Neuronal stem cell (in vitro differentiated cells): ENCODE data around the gene MYOZ1.

Source experiments
- DNase-seq: peaks from one replicate; pipeline ENCODE4 v3.0.0-alpha.2; 2013; ENCODE audit warnings: low spot score
- H2AFZ ChIP-seq: one replicate; pipeline ENCODE4 v1.6.1; 2013; ENCODE audit warnings: mild to moderate bottlenecking, low read length, inconsistent platforms
- H2AK5ac ChIP-seq: 2 replicates; pipeline ENCODE4 v1.6.1; 2013; ENCODE audit warnings: low read depth, mild to moderate bottlenecking, inconsistent platforms, low read length, moderate library complexity, mixed read lengths
- H2BK120ac ChIP-seq: 2 replicates; pipeline ENCODE4 v1.6.1; 2013; ENCODE audit warnings: low read depth, mild to moderate bottlenecking, inconsistent platforms, low read length, moderate library complexity, mixed read lengths
- H2BK12ac ChIP-seq: one replicate; pipeline ENCODE4 v1.6.1; 2013; ENCODE audit warnings: low read length, inconsistent platforms
- H2BK15ac ChIP-seq: 2 replicates; pipeline ENCODE4 v1.6.1; 2013; ENCODE audit warnings: mild to moderate bottlenecking, low read length, inconsistent platforms, mixed read lengths
- H2BK5ac ChIP-seq: one replicate; pipeline ENCODE4 v1.6.1; 2013; ENCODE audit warnings: inconsistent platforms, mild to moderate bottlenecking, low read length, moderate library complexity
- H3K14ac ChIP-seq: one replicate; pipeline ENCODE4 v1.6.1; 2013; ENCODE audit warnings: low read length, inconsistent platforms
- H3K18ac ChIP-seq: 2 replicates; pipeline ENCODE4 v1.6.1; 2013; ENCODE audit warnings: low read length, inconsistent platforms
- H3K23ac ChIP-seq: 2 replicates; pipeline ENCODE4 v1.6.1; 2013; ENCODE audit warnings: low read depth, mild to moderate bottlenecking, mixed read lengths, low read length, inconsistent platforms; ENCODE audit not compliant: poor library complexity
- H3K27ac ChIP-seq: replicated peaks from 3 replicates; pipeline ENCODE4 v1.5.1; 2013; ENCODE audit warnings: low read length, inconsistent platforms
- H3K27me3 ChIP-seq, 3 experiments: 2 replicates each; pipeline ENCODE4 v1.6.1; 2013; ENCODE audit warnings: low read length in 3 of 3, mild to moderate bottlenecking in 2 of 3, inconsistent platforms in 1 of 3, low read depth in 1 of 3, mixed read lengths in 1 of 3, moderate library complexity in 1 of 3; ENCODE audit not compliant: control insufficient read depth in 3 of 3, insufficient read depth in 3 of 3
- H3K36me3 ChIP-seq, 2 donors: replicated peaks in 1 of 2; 2 replicates each; pipeline ENCODE4 v1.6.1; 2013; ENCODE audit warnings: low read length in 2 of 2; ENCODE audit not compliant: control insufficient read depth in 2 of 2, insufficient read depth in 2 of 2
- H3K4ac ChIP-seq: 2 replicates; pipeline ENCODE4 v1.6.1; 2013; ENCODE audit warnings: inconsistent platforms, mild to moderate bottlenecking, low read length, moderate library complexity
- H3K4me1 ChIP-seq, 2 donors: 1 replicate in 1 of 2; 2 replicates in 1 of 2; pipeline ENCODE4 v1.6.1; 2013; ENCODE audit warnings: low read length in 2 of 2, low read depth in 1 of 2; ENCODE audit not compliant: control insufficient read depth in 2 of 2, insufficient read depth in 1 of 2
- H3K4me2 ChIP-seq: one replicate; pipeline ENCODE4 v1.6.1; 2013; ENCODE audit warnings: mild to moderate bottlenecking, low read length, inconsistent platforms; ENCODE audit not compliant: insufficient read depth, poor library complexity, severe bottlenecking
- H3K4me3 ChIP-seq, 2 donors: 2 replicates each; pipeline ENCODE4 v1.5.1; 2013; ENCODE audit warnings: low read length in 2 of 2, mild to moderate bottlenecking in 2 of 2, inconsistent platforms in 1 of 2, moderate library complexity in 1 of 2
- H3K79me1 ChIP-seq: one replicate; pipeline ENCODE4 v1.6.1; 2013; ENCODE audit warnings: low read depth, mild to moderate bottlenecking, inconsistent platforms, low read length, moderate library complexity
- H3K9ac ChIP-seq: one replicate; pipeline ENCODE4 v1.6.1; 2013; ENCODE audit warnings: mild to moderate bottlenecking, low read depth, low read length, inconsistent platforms; ENCODE audit not compliant: poor library complexity
- H3K9me3 ChIP-seq, 2 donors: replicated peaks in 1 of 2; 2 replicates each; pipeline versions ENCODE3 to v1.6.1; 2013; ENCODE audit warnings: low read length in 2 of 2, mild to moderate bottlenecking in 2 of 2, inconsistent platforms in 1 of 2, low read depth in 1 of 2, mixed read lengths in 1 of 2, moderate library complexity in 1 of 2; ENCODE audit not compliant: control insufficient read depth in 2 of 2, insufficient read depth in 1 of 2
- H4K8ac ChIP-seq: one replicate; pipeline ENCODE4 v1.6.1; 2013; ENCODE audit warnings: low read depth, mild to moderate bottlenecking, inconsistent platforms, low read length, moderate library complexity
- H4K91ac ChIP-seq: one replicate; pipeline ENCODE4 v1.6.1; 2013; ENCODE audit warnings: low read length, low read depth, mild to moderate bottlenecking, inconsistent platforms; ENCODE audit not compliant: poor library complexity
- WGBS, 2 donors: extraction: QIAGEN DNeasy Blood & Tissue Kit; methylation state at CpG; one replicate each; pipeline ENCODE4 v1.1.7; 2013; ENCODE audit warnings: missing lambda C conversion rate in 2 of 2, mixed read lengths in 1 of 2; ENCODE audit not compliant: insufficient read length in 2 of 2, insufficient replicate concordance in 1 of 2; ENCODE audit errors: extremely low coverage in 2 of 2; 5-methylcytosine and 5-hydroxymethylcytosine counted together

The MYOZ1 gene

GRCh38 chr10:73590881-73591799 lies 50.1 kb downstream of the MYOZ1 start, which contains the start of gene USP54:
Gene USP54 (minus strand): TSS chr10:73591342. CDS start chr10:73575658, 15,684 bp downstream.
- H4K8ac ChIP-seq: no peak within 1 kb of the TSS
- DNase-seq: peak; percentile 49
- H3K4me3 ChIP-seq: peak within 1 kb of the TSS; percentile 21 to 51

GRCh38 chr10:73589563-73590126 lies 51.6 kb downstream of the MYOZ1 start:
- H2AFZ ChIP-seq: no peak overlapping the region
- H3K23ac ChIP-seq: no peak overlapping the region
- no peak overlapping the region for H2BK12ac ChIP-seq
- no peak overlapping the region for H2BK15ac ChIP-seq
- no peak overlapping the region for H3K4me3 ChIP-seq
- no peak overlapping the region for H3K18ac ChIP-seq
- H3K27me3 ChIP-seq: no peaks in the 10 kb centered on the region
- H3K79me1 ChIP-seq: no peaks in the 10 kb centered on the region
- H3K36me3 ChIP-seq: peaks cover 0 to 3% of the 10 kb centered on the region in 2 donors
- no peak for DNase-seq
- no peak overlapping the region for H3K4ac ChIP-seq
- no peak overlapping the region for H2AK5ac ChIP-seq
- peak overlapping the region; percentile 28 for H3K4me2 ChIP-seq
- H4K91ac ChIP-seq: no peak overlapping the region
- no peak overlapping the region for H4K8ac ChIP-seq
- H2BK5ac ChIP-seq: no peak overlapping the region
- 100% methylated on average over 1 of the region's 3 CpGs; no CpG with 5 or more reads in 1 of the 2 donors for WGBS, 2 donors
- peaks cover 5 to 9% of the 10 kb centered on the region in 2 donors for H3K9me3 ChIP-seq
- H3K14ac ChIP-seq: no peak overlapping the region
- H2BK120ac ChIP-seq: no peak overlapping the region
- peaks cover 2 to 22% of the 10 kb centered on the region in 2 donors for H3K4me1 ChIP-seq
- no peak overlapping the region for H3K9ac ChIP-seq
- H3K27ac ChIP-seq: no peak overlapping the region

More at GRCh38 chr10:73590881-73591799, 50.1 kb downstream of the MYOZ1 start, which contains the start of gene USP54:
- no peak within 1 kb of the TSS for H2BK15ac ChIP-seq
- no peak within 1 kb of the TSS for H3K23ac ChIP-seq
- peak within 1 kb of the TSS; percentile 36 for H3K4me2 ChIP-seq
- H3K4me1 ChIP-seq: peaks cover 2 to 22% of the 10 kb centered on the region in 2 donors
- H3K14ac ChIP-seq: no peak within 1 kb of the TSS
- H2BK12ac ChIP-seq: no peak within 1 kb of the TSS
- H3K27ac ChIP-seq: peak within 1 kb of the TSS; percentile 82
- no peaks in the 10 kb centered on the region for H3K9me3 ChIP-seq
- no peak within 1 kb of the TSS for H4K91ac ChIP-seq
- no peak within 1 kb of the TSS for H3K4ac ChIP-seq
- WGBS, 2 donors: no CpG with 5 or more reads among the region's 6 CpGs
- no peak within 1 kb of the TSS for H2BK120ac ChIP-seq
- no peaks in the 10 kb centered on the region for H3K27me3 ChIP-seq
- H3K36me3 ChIP-seq: no peaks in the 10 kb centered on the region
- no peak within 1 kb of the TSS for H2BK5ac ChIP-seq
- no peak within 1 kb of the TSS for H3K18ac ChIP-seq
- H3K9ac ChIP-seq: no peak within 1 kb of the TSS
- no peak within 1 kb of the TSS for H2AK5ac ChIP-seq
- no peaks in the 10 kb centered on the region for H3K79me1 ChIP-seq
- H2AFZ ChIP-seq: peak within 1 kb of the TSS; percentile 5

GRCh38 chr10:73588656-73589055 lies 52.6 kb downstream of the MYOZ1 start:
- Histone ChIP-seq H2AK5ac (no peak overlapping the region), H3K9me3 (peaks cover 5 to 10% of the 10 kb centered on the region in 2 donors), H2BK5ac (no peak overlapping the region), H3K4me2 (no peak overlapping the region), H3K27me3 (no peaks in the 10 kb centered on the region), H3K9ac (no peak overlapping the region), H2BK12ac (no peak overlapping the region), H3K36me3 (peaks cover 0 to 3% of the 10 kb centered on the region in 2 donors), H3K27ac (no peak overlapping the region), H3K23ac (no peak overlapping the region), H4K91ac (no peak overlapping the region), H2BK15ac (no peak overlapping the region), H3K79me1 (no peaks in the 10 kb centered on the region), H3K4ac (no peak overlapping the region), H3K14ac (no peak overlapping the region), H3K18ac (no peak overlapping the region), H4K8ac (no peak overlapping the region), H3K4me1 (peaks cover 2 to 22% of the 10 kb centered on the region in 2 donors), H2AFZ (no peak overlapping the region), H3K4me3 (no peak overlapping the region), H2BK120ac (no peak overlapping the region)
- no peak for DNase-seq
- no CpG with 5 or more reads among the region's 1 CpG for WGBS, 2 donors

GRCh38 chr10:73586583-73586984 lies 54.7 kb downstream of the MYOZ1 start:
- WGBS, 2 donors: no CpG with 5 or more reads among the region's 1 CpG
- no peak overlapping the region for H3K4me2 ChIP-seq
- H3K18ac ChIP-seq: no peak overlapping the region
- no peaks in the 10 kb centered on the region for H3K79me1 ChIP-seq
- peaks cover 5 to 10% of the 10 kb centered on the region in 2 donors for H3K9me3 ChIP-seq
- H3K4me3 ChIP-seq: no peak overlapping the region
- H4K91ac ChIP-seq: no peak overlapping the region
- no peak overlapping the region for H2BK120ac ChIP-seq
- no peak overlapping the region for H3K23ac ChIP-seq
- H3K14ac ChIP-seq: no peak overlapping the region
- no peak overlapping the region for H2BK12ac ChIP-seq
- no peak overlapping the region for H2BK15ac ChIP-seq
- H3K36me3 ChIP-seq: peaks cover 0 to 3% of the 10 kb centered on the region in 2 donors
- H2AFZ ChIP-seq: no peak overlapping the region
- no peak overlapping the region for H3K27ac ChIP-seq
- no peak overlapping the region for H2BK5ac ChIP-seq
- peaks cover 4 to 13% of the 10 kb centered on the region in 2 donors for H3K4me1 ChIP-seq
- H3K4ac ChIP-seq: no peak overlapping the region
- H3K27me3 ChIP-seq: no peaks in the 10 kb centered on the region
- no peak overlapping the region for H2AK5ac ChIP-seq
- no peak overlapping the region for H3K9ac ChIP-seq
- H4K8ac ChIP-seq: no peak overlapping the region
- DNase-seq: no peak
